ENCODE results near the gene RGN.
"Not testable (repeated sequence)": the region's sequence is repeated elsewhere in the genome, so short reads cannot be mapped to it uniquely, and the experiment has no call there.

The RGN gene

DNA sequence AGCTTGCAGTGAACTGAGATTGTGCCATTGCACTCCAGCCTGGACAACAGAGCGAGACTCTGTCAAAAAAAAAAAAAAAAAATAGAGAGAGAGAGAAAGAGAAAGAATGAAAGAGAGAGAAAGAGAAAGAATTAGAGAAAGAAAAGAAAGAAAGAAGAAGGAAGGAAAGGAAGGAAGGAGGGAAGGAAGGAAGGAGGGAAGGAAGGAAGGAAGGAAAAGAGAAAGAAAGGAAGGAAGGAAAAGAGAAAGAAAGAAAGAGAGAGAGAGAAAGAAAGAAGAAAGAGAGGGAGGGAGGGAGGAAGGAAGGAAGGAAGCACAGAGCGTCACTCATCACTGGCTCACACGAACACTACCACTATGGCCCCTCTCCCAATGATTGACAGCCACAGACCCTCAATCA is 46.2 kb downstream of the RGN start:
- not testable (repeated sequence) for DNase-seq (ENCODE audit: low read depth)

DNA sequence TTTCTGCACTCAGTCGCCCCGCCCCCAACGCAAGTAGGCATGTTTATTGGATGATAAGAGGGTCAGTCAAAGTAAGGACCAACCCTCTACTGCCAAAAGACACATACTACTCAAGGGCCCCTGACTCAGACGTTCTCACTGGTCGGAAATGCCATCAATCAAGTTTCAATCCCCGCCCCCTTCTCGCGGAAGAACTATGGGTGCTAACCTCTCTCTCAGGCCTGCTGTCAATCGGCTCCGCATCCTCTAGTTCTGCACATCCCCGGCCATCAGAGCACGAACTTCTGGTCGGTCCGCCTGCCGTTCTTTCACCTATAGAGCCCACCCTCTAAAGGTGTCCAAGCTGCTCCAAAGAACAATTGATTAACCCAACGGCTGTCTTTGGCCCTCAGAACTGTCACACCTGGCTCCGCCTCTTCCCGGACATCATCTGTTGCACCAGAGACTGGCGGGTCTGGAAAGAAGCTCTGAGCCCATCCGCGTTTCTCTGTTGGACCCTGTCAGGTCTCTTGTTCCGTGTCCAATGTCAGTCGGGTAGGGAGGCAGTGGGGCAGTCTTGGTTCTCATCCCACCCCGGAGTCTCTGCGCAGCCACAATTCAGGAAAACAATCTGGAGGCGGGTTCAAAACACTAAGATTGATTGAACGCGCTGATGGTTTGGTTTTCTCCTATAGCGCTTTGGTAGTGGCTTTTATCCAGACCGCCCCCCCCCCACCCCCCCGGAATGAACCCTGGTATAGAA is 51.1 kb downstream of the RGN start:
- peak; percentile 91 for DNase-seq (ENCODE audit: low read depth)

DNA sequence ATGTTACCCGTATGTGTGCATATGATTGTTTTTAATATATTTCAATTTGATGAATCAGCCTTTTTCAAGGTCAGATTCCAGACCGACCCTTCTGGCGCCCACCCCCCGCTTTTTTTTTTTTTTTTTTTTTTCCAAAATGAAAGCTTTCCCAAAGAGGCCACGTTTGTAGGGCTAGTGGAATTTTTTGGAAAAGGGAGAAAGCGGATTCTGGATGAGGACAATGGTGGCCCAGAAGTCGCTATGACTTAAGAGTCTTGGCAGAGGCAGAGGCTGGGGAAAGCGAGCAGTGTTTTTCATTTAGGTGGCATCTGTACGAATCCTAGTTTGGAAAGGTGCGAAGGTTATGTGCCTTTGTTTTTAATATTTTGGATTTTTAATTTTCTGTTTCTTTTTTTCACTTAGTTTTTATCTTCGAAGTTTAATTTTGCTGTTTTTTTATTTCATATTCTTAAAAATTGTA is 51.7 kb downstream of the RGN start:
- no peak for DNase-seq (ENCODE audit: low read depth)

DNA sequence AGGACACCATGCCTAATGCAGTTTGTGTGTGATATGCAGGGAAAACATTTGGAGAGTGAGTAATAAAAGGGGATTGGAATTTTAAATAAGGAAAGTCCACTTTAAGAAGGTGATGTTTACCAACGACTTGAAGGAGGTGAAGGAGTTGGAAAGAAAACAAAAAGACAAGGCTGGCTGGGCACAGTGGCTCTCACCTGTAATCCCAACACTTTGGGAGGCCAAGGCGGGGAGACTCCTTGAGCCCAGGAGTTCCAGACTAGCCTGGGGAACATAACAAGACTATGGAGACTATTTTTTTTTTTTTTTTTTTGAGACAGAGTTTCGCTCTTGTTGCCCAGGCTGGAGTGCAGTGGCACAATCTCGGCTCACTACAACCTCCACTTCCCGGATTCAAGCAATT is 55.2 kb downstream of the RGN start:
- no peak for DNase-seq (ENCODE audit: low read depth)

DNA sequence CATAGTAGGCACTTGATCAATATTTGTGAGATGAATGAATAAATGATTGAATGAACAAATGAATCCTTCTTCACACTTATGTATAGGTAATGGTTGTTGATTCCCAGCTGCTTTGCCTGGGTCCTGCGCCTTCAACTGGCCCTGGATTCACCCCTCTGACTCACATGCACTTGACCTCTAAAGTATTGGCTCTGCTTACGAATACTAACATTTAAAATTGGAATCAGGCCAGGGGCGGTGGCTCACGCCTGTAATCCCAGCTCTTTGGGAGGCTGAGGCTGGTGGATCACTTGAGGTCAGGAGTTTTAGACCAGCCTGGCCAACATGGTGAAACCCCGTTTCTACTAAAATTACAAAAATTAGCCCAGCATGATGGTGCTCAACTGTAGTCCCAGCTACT is 57.4 kb downstream of the RGN start:
- not testable (repeated sequence) for DNase-seq (ENCODE audit: low read depth)

DNA sequence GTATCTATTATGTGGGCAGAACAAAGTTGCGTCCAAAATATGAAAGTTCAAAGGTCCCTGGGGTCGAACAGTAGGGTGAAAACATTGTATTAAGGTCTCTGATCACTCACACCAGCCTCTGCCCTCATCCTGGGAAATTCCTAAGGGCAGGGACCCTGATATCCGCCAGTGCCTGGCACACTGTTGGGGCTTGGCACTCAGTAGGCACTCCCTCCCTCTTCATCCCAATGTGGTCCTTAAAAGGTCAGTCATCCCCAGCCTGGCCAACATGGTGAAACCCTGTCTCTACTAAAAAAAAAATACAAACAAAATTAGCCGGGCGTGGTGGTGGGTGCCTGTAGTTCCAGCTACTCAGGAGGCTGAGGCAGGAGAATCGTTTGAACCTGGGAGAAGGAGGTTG is 59.9 kb downstream of the RGN start:
- no peak for DNase-seq (ENCODE audit: low read depth)

Measured in GM04504 (cell line).